NB4 (cell line): Measurements from ENCODE around the gene MSI2.

ENCODE experiments used
- MAX ChIP-seq: IDR thresholded peaks from 2 replicates; pipeline ENCODE4 v1.6.1; 2011; ENCODE audit warnings: low read depth, low read length
- MYC ChIP-seq: IDR thresholded peaks from 2 replicates; pipeline ENCODE4 v1.6.1; 2011; ENCODE audit warnings: low read depth, low read length
- POLR2A ChIP-seq: IDR thresholded peaks from 2 replicates; pipeline ENCODE4 v1.6.1; 2011; ENCODE audit warnings: mild to moderate bottlenecking; ENCODE audit not compliant: insufficient read length; ENCODE audit errors: extremely low read depth
- TF ChIP-seq, protein P1 (sequence below): IDR thresholded peaks from one replicate; pipeline ENCODE4 v1.5.1; 2012; ENCODE audit warnings: low read depth, low read length

- TF ChIP-seq, protein P1, sequence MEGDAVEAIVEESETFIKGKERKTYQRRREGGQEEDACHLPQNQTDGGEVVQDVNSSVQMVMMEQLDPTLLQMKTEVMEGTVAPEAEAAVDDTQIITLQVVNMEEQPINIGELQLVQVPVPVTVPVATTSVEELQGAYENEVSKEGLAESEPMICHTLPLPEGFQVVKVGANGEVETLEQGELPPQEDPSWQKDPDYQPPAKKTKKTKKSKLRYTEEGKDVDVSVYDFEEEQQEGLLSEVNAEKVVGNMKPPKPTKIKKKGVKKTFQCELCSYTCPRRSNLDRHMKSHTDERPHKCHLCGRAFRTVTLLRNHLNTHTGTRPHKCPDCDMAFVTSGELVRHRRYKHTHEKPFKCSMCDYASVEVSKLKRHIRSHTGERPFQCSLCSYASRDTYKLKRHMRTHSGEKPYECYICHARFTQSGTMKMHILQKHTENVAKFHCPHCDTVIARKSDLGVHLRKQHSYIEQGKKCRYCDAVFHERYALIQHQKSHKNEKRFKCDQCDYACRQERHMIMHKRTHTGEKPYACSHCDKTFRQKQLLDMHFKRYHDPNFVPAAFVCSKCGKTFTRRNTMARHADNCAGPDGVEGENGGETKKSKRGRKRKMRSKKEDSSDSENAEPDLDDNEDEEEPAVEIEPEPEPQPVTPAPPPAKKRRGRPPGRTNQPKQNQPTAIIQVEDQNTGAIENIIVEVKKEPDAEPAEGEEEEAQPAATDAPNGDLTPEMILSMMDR: no peak
- no peak for TF ChIP-seq POLR2A
- no peak for TF ChIP-seq MYC
- TF ChIP-seq MAX: no peak
Observed at GRCh38 chr17:57715981-57716380, 459.7 kb downstream of the MSI2 start.
